Colonic mucosa (tissue), 4 donors: ENCODE measurements around the gene DRGX. TPM values are rescaled to one million over a fixed set of nuclear protein-coding genes. Genes with fewer than 3 reads are reported as not detected.

Experiments used
- DNase-seq: peaks from one replicate; pipeline ENCODE4 v3.0.0-alpha.2; 2020
- H3K27ac ChIP-seq: fragments of 200-600 bp; one replicate; pipeline ENCODE4 v1.8.0; 2021
- H3K27me3 ChIP-seq: fragments of 200-600 bp; one replicate; pipeline ENCODE4 v1.8.0; 2021
- H3K36me3 ChIP-seq: fragments of 200-600 bp; one replicate; pipeline ENCODE4 v1.8.0; 2021
- H3K4me1 ChIP-seq: fragments of 200-600 bp; one replicate; pipeline ENCODE4 v1.8.0; 2021; ENCODE audit warnings: mild to moderate bottlenecking
- H3K4me3 ChIP-seq: fragments of 200-600 bp; one replicate; pipeline ENCODE4 v1.8.0; 2021
- H3K9ac ChIP-seq, 2 donors: one replicate each; pipeline ENCODE4 v1.7.0; 2013; ENCODE audit warnings: control low read depth in 2 of 2, low read depth in 2 of 2, low read length in 2 of 2
- H3K9me3 ChIP-seq: fragments of 200-600 bp; one replicate; pipeline ENCODE4 v1.8.0; 2021
- intact Hi-C: fragments of 100-400 bp; cut with DNase I; formaldehyde crosslinking; loops from one replicate; pipeline ENCODE4 v1.14.1; 2022
- total RNA-seq, 2 donors: library from RNA; stranded (reverse); fragmentation: NEBNext Ultra II Directional in 1 of 2; extraction: Animal tissue kit (Norgen Biotek cat#: 25700) in 1 of 2; gene quantifications; one replicate each; pipeline ENCODE4 v1.2.1, GENCODE V29; 2021
- TF ChIP-seq, protein P1 (sequence below): fragments of 200-600 bp; IDR thresholded peaks from one replicate; pipeline ENCODE4 v1.8.0; 2022; ENCODE audit warnings: antibody characterized with exemption, mild to moderate bottlenecking
- donor health status: healthy.
- donor health status: DM: no; HTN: no; CAD: no.
- donor health status: DM: no; HTN: no; CAD: no.

Gene DRGX
- total RNA-seq, 2 donors from 2014 or later, result 0.16 TPM; not detected in 1

DNA sequence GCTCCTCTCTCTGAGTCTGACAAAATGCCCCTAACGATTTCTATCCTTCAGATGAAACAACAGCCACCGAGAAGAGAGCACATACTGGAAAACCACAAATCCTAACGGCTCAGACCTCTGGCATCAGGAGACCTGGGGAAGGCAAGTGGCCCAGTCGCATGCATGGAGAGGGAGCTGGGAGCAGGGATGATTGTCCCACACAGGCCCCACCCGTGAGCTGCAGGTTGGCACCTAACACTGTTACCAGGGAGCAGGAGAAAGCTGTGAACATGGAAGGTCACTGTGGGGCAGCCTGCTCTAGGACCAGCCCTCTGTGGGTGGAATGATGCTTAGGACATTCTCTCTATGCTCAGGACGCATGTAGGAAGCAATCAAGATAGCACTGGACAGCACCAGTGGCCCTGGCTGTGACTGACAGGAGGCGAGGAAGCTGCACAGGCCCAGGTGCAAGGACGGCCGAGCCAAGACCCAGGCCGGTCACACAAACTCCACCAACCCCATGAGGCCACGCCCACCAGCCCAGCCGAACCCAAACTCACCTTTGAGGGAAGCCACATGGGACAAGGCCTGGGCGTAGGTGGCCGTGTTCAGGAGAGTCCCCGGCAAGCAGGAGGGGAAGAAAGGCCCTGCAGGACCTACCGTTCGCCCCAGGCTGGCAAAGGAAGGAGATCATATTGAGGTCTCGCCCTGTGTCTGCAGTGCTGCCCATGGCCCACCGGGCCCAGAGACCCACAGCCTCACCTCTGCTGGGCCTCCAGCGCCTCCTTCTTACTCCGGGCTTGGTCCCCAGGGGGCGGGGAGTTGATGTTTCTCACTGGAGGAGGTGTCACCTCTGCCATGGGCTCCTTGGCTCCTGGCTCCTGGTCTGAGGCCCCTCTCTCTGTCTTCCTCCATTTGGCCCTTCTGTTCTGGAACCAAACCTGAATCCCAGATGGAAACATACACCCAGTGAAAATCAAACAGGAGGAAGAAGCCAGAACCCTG, 9.7 kb downstream of the DRGX start:
- TF ChIP-seq, protein P1, sequence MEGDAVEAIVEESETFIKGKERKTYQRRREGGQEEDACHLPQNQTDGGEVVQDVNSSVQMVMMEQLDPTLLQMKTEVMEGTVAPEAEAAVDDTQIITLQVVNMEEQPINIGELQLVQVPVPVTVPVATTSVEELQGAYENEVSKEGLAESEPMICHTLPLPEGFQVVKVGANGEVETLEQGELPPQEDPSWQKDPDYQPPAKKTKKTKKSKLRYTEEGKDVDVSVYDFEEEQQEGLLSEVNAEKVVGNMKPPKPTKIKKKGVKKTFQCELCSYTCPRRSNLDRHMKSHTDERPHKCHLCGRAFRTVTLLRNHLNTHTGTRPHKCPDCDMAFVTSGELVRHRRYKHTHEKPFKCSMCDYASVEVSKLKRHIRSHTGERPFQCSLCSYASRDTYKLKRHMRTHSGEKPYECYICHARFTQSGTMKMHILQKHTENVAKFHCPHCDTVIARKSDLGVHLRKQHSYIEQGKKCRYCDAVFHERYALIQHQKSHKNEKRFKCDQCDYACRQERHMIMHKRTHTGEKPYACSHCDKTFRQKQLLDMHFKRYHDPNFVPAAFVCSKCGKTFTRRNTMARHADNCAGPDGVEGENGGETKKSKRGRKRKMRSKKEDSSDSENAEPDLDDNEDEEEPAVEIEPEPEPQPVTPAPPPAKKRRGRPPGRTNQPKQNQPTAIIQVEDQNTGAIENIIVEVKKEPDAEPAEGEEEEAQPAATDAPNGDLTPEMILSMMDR, result no peak
- Histone ChIP-seq H3K27ac (no peak overlapping the region), H3K36me3 (no peaks in the 10 kb centered on the region), H3K9ac (no peak overlapping the region), H3K9me3 (no peaks in the 10 kb centered on the region), H3K4me1 (no peaks in the 10 kb centered on the region), H3K27me3 (no peaks in the 10 kb centered on the region), H3K4me3 (no peak overlapping the region)
- intact Hi-C loops, result no loop called here
- no peak for DNase-seq

DNA sequence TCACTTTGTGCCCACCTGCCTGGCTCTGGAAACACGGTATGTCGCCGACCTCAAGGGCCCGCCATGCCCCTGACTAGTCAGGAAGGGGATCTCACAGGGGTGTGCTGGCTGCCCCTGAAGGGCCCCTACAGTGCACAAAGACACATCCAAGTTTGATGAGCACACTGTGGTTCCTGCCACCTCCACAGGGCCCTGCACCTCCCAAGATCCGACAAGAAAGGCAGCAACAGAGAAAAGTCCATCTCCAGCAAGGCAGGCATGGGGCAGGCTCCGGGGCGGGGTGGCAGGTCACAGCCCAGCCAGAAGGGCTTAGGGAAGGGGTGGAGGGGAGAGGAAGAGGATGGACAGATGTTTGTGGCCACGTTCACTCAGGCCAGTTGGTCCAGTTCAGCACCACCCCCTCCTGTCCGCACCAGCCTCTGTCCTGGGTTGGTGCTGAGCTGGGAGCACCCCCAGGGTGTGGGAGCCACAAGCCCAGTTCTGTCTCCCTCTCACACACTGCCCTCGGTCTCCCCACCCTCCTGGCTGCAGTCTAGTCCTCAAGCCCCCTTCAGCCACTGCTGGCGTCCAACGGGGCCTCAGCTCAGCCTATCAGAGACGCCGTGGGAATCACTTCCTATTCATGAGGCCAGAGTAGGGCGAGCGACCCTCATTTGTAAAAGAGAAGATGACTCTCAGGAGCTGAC, 11.5 kb downstream of the DRGX start:
- Histone ChIP-seq H3K27ac (no peak overlapping the region), H3K9me3 (no peaks in the 10 kb centered on the region), H3K4me3 (no peak overlapping the region), H3K27me3 (no peaks in the 10 kb centered on the region), H3K36me3 (no peaks in the 10 kb centered on the region), H3K9ac (no peak overlapping the region), H3K4me1 (no peaks in the 10 kb centered on the region)
- TF ChIP-seq, protein P1, result no peak
- DNase-seq, result no peak
- intact Hi-C loops, result no loop called here

GRCh38 chr10:49383853-49384252, 12.0 kb downstream of the DRGX start:
- no peaks in the 10 kb centered on the region for H3K4me1 ChIP-seq
- no peak for DNase-seq
- TF ChIP-seq, protein P1, result no peak
- H3K4me3 ChIP-seq, result no peak overlapping the region
- H3K36me3 ChIP-seq, result no peaks in the 10 kb centered on the region
- no peak overlapping the region for H3K27ac ChIP-seq
- H3K27me3 ChIP-seq, result no peaks in the 10 kb centered on the region
- no peak overlapping the region for H3K9ac ChIP-seq
- no peaks in the 10 kb centered on the region for H3K9me3 ChIP-seq
- intact Hi-C loops, result no loop called here

- H3K4me1 ChIP-seq, result no peaks in the 10 kb centered on the region
- H3K36me3 ChIP-seq, result no peaks in the 10 kb centered on the region
- H3K4me3 ChIP-seq, result no peak overlapping the region
- no peaks in the 10 kb centered on the region for H3K27me3 ChIP-seq
- no peak for DNase-seq
- H3K9ac ChIP-seq, result no peak overlapping the region
- no peaks in the 10 kb centered on the region for H3K9me3 ChIP-seq
- intact Hi-C loops, result no loop called here
- TF ChIP-seq, protein P1, result no peak
- no peak overlapping the region for H3K27ac ChIP-seq
Measured at GRCh38 chr10:49382826-49383225, 13.1 kb downstream of the DRGX start.

DNA sequence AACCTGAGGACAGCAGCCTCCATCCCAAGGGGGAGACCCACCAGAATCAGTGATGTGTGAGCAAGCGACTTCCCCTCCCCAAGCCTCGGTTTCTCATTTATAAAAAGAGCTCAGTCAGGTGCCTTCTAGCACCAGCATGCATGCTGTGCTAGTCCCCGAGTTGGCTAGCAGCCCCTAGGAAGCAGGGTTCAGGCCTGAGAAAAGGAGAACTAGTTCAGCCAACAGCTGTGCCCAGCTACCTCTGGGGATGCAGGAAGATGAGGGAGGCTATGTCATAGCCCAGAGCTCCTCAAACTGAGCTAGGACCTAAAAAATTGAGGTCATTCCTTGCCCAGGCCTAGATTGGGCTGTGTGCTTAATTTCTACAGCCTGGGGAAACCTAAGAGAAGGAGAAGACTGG, 13.7 kb downstream of the DRGX start:
- Histone ChIP-seq H3K4me1 (no peaks in the 10 kb centered on the region), H3K27me3 (no peaks in the 10 kb centered on the region), H3K4me3 (no peak overlapping the region), H3K27ac (no peak overlapping the region), H3K9me3 (no peaks in the 10 kb centered on the region), H3K9ac (no peak overlapping the region), H3K36me3 (no peaks in the 10 kb centered on the region)
- DNase-seq, result no peak
- TF ChIP-seq, protein P1, result no peak
- intact Hi-C loops, result no loop called here
